Measurements from ENCODE around the gene SYNCRIP. TPM values are rescaled to one million over a fixed set of nuclear protein-coding genes. Genes with fewer than 3 reads are reported as not detected.

Gene SYNCRIP
- total RNA-seq, 1 donor from 2014 or later: 136 TPM

DNA sequence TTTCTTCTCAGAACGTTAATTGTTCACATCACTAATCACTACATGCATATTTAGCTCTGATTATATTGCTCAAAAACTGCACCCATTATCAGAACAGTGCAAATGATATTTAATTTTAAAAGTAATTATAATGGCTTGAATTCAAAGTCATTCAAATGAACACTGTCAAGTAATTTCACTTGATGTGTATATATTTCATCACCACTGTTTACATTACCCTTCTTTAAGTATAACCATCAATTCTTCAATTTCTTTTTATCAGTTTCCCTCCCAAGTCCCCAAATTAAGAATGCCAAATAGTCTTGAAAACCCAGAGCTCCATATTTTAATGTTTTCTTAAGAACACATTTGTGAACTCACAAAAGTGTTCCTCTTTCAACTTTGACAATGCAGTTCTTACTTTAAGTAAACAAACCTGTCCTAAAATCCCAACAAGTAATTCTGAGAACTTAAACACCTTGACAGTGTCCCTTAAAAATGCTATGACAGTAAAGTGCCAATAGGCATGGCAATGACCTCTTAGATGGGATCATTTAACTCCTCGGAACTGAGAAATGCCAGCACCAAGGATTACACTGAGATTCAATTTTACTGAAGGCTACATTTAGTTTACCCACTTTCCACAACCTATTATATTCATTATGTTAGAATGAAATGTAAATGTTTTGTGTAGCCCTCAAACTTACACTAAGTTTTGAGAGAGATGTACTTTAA is 32.3 kb downstream of the SYNCRIP start:
- Histone ChIP-seq H3K4me2 (ENCODE audit: low read length) (no peak overlapping the region), H3K4me3 (ENCODE audit: insufficient read depth, low read depth, low read length) (no peak overlapping the region), H3K9ac (ENCODE audit: low read length) (no peak overlapping the region), H3K27ac (ENCODE audit: low read depth, low read length) (no peak overlapping the region), H4K20me1 (ENCODE audit: insufficient read depth, low read length) (peaks cover 55% of the 10 kb centered on the region), H3K4me1 (ENCODE audit: insufficient read depth, low read length) (no peaks in the 10 kb centered on the region), H2AFZ (ENCODE audit: low read depth, low read length) (no peak overlapping the region), H3K27me3 (ENCODE audit: insufficient read depth, low read length) (no peaks in the 10 kb centered on the region), H3K79me2 (ENCODE audit: insufficient read depth, low read length) (peaks cover 91% of the 10 kb centered on the region), H3K36me3 (ENCODE audit: insufficient read depth, low read length) (peaks cover 71% of the 10 kb centered on the region), H3K9me3 (ENCODE audit: insufficient read depth, low read depth, low read length) (no peaks in the 10 kb centered on the region)
- peaks cover 7% of the 10 kb centered on the region for H3K4me1 Mint-ChIP-seq (ENCODE audit: low read depth, unreplicated experiment)
- DNase-seq (ENCODE audit: low read depth) (no peak), FAIRE-seq (no peak)
- no peaks in the 10 kb centered on the region for H3K27me3 Mint-ChIP-seq (ENCODE audit: low read depth, unreplicated experiment)
- TF ChIP-seq, protein P1, sequence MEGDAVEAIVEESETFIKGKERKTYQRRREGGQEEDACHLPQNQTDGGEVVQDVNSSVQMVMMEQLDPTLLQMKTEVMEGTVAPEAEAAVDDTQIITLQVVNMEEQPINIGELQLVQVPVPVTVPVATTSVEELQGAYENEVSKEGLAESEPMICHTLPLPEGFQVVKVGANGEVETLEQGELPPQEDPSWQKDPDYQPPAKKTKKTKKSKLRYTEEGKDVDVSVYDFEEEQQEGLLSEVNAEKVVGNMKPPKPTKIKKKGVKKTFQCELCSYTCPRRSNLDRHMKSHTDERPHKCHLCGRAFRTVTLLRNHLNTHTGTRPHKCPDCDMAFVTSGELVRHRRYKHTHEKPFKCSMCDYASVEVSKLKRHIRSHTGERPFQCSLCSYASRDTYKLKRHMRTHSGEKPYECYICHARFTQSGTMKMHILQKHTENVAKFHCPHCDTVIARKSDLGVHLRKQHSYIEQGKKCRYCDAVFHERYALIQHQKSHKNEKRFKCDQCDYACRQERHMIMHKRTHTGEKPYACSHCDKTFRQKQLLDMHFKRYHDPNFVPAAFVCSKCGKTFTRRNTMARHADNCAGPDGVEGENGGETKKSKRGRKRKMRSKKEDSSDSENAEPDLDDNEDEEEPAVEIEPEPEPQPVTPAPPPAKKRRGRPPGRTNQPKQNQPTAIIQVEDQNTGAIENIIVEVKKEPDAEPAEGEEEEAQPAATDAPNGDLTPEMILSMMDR (IDR thresholded peaks at IDR 0.05; ENCODE audit: insufficient read depth, low read depth, low read length): no peak
- TF ChIP-seq EZH2 (IDR thresholded peaks at IDR 0.05; ENCODE audit: insufficient read depth, low read length): no peak
- H3K4me3 Mint-ChIP-seq (ENCODE audit: unreplicated experiment): no peak overlapping the region
- H3K9me3 Mint-ChIP-seq (ENCODE audit: unreplicated experiment): no peaks in the 10 kb centered on the region
- H3K36me3 Mint-ChIP-seq (ENCODE audit: low read depth, unreplicated experiment): peaks cover 12% of the 10 kb centered on the region
- H3K27ac Mint-ChIP-seq (ENCODE audit: unreplicated experiment): no peak overlapping the region

DNA sequence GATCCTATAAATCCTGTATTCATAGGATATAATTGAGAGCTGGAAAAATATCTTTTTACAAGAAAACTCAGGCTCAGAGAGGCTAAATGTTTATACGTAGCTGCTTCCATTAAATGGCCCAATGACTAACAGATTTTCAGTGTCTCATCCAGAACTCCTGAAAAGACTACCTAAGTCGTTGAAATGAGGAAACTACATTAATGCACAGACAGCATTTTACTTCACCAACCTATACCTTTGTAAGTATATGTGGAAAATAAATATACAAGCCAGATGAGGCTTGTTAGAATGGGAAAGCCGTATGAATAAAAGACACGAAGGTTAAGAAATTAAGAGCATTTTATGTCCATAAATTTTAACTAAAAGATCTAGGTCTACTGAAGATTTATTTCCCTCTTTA is 40.6 kb downstream of the SYNCRIP start:
- Histone ChIP-seq H3K79me2 (ENCODE audit: insufficient read depth, low read length) (peaks cover 13% of the 10 kb centered on the region), H3K9ac (ENCODE audit: low read length) (no peak overlapping the region), H4K20me1 (ENCODE audit: insufficient read depth, low read length) (peaks cover 7% of the 10 kb centered on the region), H3K9me3 (ENCODE audit: insufficient read depth, low read depth, low read length) (no peaks in the 10 kb centered on the region), H3K36me3 (ENCODE audit: insufficient read depth, low read length) (peaks cover under 1% of the 10 kb centered on the region), H2AFZ (ENCODE audit: low read depth, low read length) (no peak overlapping the region), H3K4me1 (ENCODE audit: insufficient read depth, low read length) (no peaks in the 10 kb centered on the region), H3K27ac (ENCODE audit: low read depth, low read length) (no peak overlapping the region), H3K27me3 (ENCODE audit: insufficient read depth, low read length) (no peaks in the 10 kb centered on the region), H3K4me2 (ENCODE audit: low read length) (no peak overlapping the region), H3K4me3 (ENCODE audit: insufficient read depth, low read depth, low read length) (no peak overlapping the region)
- DNase-seq (ENCODE audit: low read depth) (no peak), FAIRE-seq (no peak)
- TF ChIP-seq, protein P1 (IDR thresholded peaks at IDR 0.05; ENCODE audit: insufficient read depth, low read depth, low read length): no peak
- TF ChIP-seq EZH2 (IDR thresholded peaks at IDR 0.05; ENCODE audit: insufficient read depth, low read length): no peak
- Mint-ChIP-seq H3K27me3 (ENCODE audit: low read depth, unreplicated experiment) (no peaks in the 10 kb centered on the region), H3K36me3 (ENCODE audit: low read depth, unreplicated experiment) (peaks cover 3% of the 10 kb centered on the region), H3K27ac (ENCODE audit: unreplicated experiment) (no peak overlapping the region), H3K4me1 (ENCODE audit: low read depth, unreplicated experiment) (no peaks in the 10 kb centered on the region), H3K9me3 (ENCODE audit: unreplicated experiment) (no peaks in the 10 kb centered on the region), H3K4me3 (ENCODE audit: unreplicated experiment) (no peak overlapping the region)

DNA sequence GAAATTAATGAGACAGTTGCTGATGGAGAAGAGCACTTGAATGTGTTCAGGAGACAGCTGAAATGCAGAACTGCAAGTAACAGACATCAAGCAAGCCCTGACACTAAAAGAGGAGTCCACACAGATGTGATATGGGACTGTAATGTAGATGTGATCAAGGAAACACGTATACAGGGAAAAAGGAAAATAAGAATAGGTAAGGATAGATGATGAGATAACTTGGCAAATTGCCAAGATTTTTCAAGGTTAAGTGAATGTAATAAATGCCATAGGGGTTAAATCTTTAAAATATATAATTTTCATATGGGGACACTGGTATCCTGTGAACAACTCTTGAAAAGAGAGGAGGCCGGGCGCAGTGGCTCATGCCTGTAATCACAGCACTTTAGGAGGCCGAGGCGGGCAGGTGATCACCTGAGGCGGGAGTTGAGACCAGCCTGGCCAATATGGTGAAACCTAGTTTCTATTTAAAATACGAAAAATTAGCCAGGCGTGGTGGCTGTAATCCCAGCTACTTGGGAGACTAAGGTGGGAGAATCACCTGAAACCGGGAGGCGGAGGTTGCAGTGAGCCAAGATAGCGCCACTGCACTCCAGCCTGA is 41.9 kb downstream of the SYNCRIP start:
- no peak overlapping the region for H3K4me3 Mint-ChIP-seq (ENCODE audit: unreplicated experiment)
- no peak overlapping the region for H3K27ac ChIP-seq (ENCODE audit: low read depth, low read length)
- no peaks in the 10 kb centered on the region for H3K9me3 Mint-ChIP-seq (ENCODE audit: unreplicated experiment)
- TF ChIP-seq, protein P1 (IDR thresholded peaks at IDR 0.05; ENCODE audit: insufficient read depth, low read depth, low read length): no peak
- no peak for TF ChIP-seq EZH2 (IDR thresholded peaks at IDR 0.05; ENCODE audit: insufficient read depth, low read length)
- H3K4me3 ChIP-seq (ENCODE audit: insufficient read depth, low read depth, low read length): no peak overlapping the region
- H4K20me1 ChIP-seq (ENCODE audit: insufficient read depth, low read length): peaks cover 6% of the 10 kb centered on the region
- H3K27me3 ChIP-seq (ENCODE audit: insufficient read depth, low read length): no peaks in the 10 kb centered on the region
- H3K9ac ChIP-seq (ENCODE audit: low read length): no peak overlapping the region
- peaks cover 4% of the 10 kb centered on the region for H3K79me2 ChIP-seq (ENCODE audit: insufficient read depth, low read length)
- H3K27me3 Mint-ChIP-seq (ENCODE audit: low read depth, unreplicated experiment): no peaks in the 10 kb centered on the region
- H3K4me1 ChIP-seq (ENCODE audit: insufficient read depth, low read length): no peaks in the 10 kb centered on the region
- DNase-seq (ENCODE audit: low read depth) (no peak), FAIRE-seq (no peak)
- no peaks in the 10 kb centered on the region for H3K9me3 ChIP-seq (ENCODE audit: insufficient read depth, low read depth, low read length)
- H2AFZ ChIP-seq (ENCODE audit: low read depth, low read length): no peak overlapping the region
- peaks cover 2% of the 10 kb centered on the region for H3K4me1 Mint-ChIP-seq (ENCODE audit: low read depth, unreplicated experiment)
- no peak overlapping the region for H3K4me2 ChIP-seq (ENCODE audit: low read length)
- no peak overlapping the region for H3K27ac Mint-ChIP-seq (ENCODE audit: unreplicated experiment)
- peaks cover 3% of the 10 kb centered on the region for H3K36me3 Mint-ChIP-seq (ENCODE audit: low read depth, unreplicated experiment)
- no peaks in the 10 kb centered on the region for H3K36me3 ChIP-seq (ENCODE audit: insufficient read depth, low read length)
